HG03558 (cell line): Measurements from ENCODE around the gene ADRM1.

Source experiments
- ATAC-seq: cut with Tn5 transposase; IDR thresholded peaks from one replicate; pipeline ENCODE4 v1.9.1; 2021; ENCODE audit warnings: moderate number of reproducible peaks; ENCODE audit not compliant: unreplicated experiment; ENCODE audit errors: extremely low read depth

The ADRM1 gene

DNA sequence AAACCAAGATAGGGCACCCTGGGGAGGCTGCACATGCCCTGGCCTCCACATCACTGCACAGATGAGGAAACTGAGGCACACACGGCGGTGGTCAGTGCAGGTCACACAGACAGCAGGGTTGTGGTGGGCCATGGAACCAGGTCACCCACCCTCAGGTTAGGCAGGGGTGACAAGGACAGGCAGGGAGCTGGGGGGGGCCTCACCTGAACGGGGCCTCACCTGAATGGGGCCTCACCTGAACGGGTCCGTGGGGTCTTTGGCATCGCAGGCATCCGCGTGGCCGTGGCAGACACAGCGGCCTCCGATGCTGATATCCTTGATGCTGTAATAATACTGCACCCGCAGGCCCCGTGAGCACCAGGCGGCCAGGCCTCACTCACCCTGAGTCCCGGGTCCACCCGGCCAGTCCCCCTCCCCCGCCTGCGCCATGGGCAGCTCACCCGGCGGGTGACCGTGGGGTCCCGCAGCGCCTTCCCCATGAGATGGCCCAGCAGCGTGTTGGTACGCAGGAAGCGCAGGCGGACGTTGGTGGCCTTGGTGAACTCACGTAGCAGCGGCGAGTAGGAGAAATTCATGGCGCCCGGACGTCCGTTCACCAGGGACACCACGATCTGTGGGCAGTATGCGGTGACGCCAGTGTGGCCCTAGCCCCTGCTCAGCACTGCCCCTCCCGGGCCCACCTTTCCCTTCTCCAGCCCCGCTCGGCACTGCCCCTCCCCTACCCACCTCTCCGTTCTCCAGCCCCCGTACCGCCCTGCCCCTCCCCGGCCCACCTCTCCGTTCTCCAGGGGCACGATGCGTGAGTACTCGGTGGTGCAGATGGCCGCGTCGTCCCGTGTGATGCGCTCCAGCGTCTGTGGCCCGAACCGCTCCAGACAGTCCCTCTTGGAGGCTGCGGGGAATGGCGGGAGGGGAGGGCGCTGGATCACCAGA lies 48.9 kb downstream of the ADRM1 start:
- no peak for ATAC-seq

DNA sequence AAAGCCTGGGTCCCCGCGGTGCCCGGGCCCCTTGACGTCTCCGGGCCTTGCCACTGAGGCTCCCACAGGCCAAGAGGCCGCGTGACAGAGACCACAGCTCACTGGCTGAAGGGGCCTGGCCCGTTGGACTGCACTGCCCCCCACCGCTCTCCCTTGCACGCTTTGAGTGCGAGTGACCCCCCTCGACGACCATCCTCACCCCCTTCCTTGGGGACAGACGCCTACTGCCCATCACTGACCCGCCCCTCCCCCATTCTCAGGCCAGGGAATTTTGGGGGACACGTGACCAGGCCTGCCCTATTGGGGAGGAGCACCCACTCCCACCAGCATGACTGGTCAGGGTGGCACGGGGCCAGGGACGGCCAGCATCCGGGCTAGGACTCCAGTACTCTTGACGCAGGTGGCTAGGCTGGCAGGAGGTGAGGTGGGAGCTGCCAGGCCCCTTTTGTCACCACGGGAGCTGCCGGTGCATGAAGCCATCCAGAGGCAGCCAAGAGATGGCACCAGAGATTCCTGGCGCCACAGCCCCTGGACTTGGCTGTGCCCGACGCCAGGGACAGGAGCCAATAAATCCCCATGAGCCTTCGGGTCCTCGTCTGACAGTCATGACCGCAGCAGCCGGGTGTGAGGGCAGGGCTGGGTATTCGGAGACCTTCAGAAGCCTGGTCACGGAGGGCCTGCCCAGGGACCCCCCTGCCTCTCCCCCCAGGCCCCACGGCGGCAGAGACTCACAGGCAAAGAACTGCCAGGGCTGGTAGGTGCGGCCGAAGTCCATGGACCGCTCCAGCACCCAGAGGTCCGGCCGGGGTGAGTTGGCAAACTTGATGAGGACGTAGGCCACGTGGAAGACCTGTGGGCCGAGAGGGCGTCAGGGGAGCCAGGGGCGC lies 49.8 kb downstream of the ADRM1 start:
- no peak for ATAC-seq

- ATAC-seq: no peak
Measured at GRCh38 chr20:62353289-62354030, 50.7 kb downstream of the ADRM1 start.

GRCh38 chr20:62354031-62354808 lies 51.4 kb downstream of the ADRM1 start:
- no peak for ATAC-seq

- ATAC-seq: no peak
Measured at GRCh38 chr20:62354811-62355341, 52.1 kb downstream of the ADRM1 start.

- no peak for ATAC-seq
Measured at GRCh38 chr20:62355516-62355877, 52.7 kb downstream of the ADRM1 start.

DNA sequence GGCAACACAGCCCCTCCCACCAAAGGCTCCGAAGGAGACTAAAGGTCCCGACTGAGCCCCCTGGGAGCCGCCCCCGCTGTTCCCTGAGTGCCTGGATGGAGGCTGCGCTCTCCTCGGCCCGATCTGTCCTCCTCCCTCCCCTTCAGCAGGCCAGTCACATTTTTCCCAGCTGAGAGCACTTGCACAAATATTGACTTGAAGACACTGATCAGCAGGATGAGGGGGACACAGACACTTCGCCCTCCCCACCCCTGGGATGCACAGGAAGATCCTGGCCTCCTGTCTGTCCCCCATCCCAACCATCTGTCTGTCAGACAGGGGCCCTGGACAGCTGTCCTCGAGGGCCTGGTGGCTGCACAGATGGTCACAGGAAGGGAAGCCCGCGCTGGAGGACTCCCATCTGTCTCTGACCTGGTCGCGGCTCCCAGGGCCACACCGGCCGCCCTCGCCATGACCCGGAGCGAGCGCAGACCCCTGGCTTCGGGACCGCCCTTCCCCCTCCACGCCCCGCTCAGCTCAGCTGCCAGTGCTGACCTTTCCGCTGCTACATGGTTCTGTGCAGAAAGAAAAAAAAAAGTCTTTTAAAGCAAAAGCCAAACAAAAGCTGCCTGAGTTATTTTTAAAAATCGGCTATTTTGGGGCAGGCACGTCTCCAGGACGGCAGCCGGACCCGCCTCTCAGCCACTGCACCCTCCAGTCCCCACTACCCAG lies 53.2 kb downstream of the ADRM1 start:
- ATAC-seq: no peak

DNA sequence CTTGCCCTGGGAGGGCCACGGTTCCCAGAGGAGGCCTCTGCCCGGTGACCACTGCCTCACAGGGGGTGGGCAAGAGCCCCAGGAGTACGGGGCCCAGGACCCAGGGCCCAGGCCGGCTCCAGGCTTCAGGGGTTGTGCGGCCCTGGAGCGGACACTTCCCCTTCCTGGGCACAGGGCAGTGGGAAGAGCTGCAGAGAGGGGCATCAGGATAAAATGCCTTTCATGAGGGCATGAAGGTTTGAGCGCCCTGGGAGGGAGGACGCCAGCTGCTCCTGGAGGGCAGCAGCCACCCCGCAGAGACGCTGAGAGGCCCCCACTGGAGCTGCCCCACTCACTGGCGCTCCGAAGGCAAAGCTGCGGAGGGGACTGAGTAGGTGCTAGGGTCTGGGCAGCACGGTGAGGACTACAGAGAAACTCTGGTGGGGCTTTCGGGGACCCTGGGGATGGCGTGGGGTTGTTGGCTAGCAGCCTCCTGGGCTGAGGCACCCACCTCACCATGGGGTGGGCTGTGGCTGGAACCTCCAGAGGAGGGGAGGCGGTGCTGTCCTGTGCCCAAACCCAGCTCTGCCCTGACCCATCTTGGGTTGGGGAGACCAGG lies 53.9 kb downstream of the ADRM1 start:
- no peak for ATAC-seq

- ATAC-seq: no peak
Measured at GRCh38 chr20:62357187-62357667, 54.4 kb downstream of the ADRM1 start.

- no peak for ATAC-seq
Measured at GRCh38 chr20:62357681-62358080, 54.9 kb downstream of the ADRM1 start.
